Kidney (tissue), 14 donors: ENCODE results near the gene TSHZ2. TPM values are rescaled to one million over a fixed set of nuclear protein-coding genes. Genes with fewer than 3 reads are reported as not detected.

ENCODE experiments used
- DNase-seq, 5 donors: peaks; one replicate each; pipeline ENCODE4 v3.0.0-alpha.2; 2013 to 2020
- FAIRE-seq: peaks from 2 replicates; lab custom pipeline; 2012; peaks lifted over from hg19 to GRCh38; lab: Jason Lieb, UNC
- H3K27ac ChIP-seq, 2 donors: one replicate each; pipeline ENCODE4 v1.7.0; 2013; ENCODE audit warnings: low read depth in 2 of 2, low read length in 2 of 2, inconsistent platforms in 1 of 2
- H3K27me3 ChIP-seq: one replicate; pipeline ENCODE4 v1.7.1; 2013; ENCODE audit warnings: low read length, inconsistent platforms; ENCODE audit not compliant: control insufficient read depth, insufficient read depth
- H3K36me3 ChIP-seq, 3 donors: one replicate each; pipeline versions ENCODE4 v1.7.0 to v1.7.1; 2013; ENCODE audit warnings: low read length in 3 of 3, control low read depth in 1 of 3, inconsistent platforms in 1 of 3; ENCODE audit not compliant: insufficient read depth in 3 of 3, control insufficient read depth in 2 of 3
- H3K4me1 ChIP-seq, 3 donors: one replicate each; pipeline versions ENCODE4 v1.7.0 to v1.7.1; 2013; ENCODE audit warnings: low read length in 3 of 3, inconsistent platforms in 1 of 3, low read depth in 1 of 3; ENCODE audit not compliant: control insufficient read depth in 2 of 3, insufficient read depth in 2 of 3
- H3K4me3 ChIP-seq, 3 donors: one replicate each; pipeline versions ENCODE4 v1.7.0 to v1.8.1; 2013; ENCODE audit warnings: low read length in 3 of 3, control low read depth in 1 of 3, inconsistent platforms in 1 of 3
- H3K9ac ChIP-seq, 3 donors: one replicate each; pipeline versions ENCODE4 v1.7.0 to v1.7.1; 2013; ENCODE audit warnings: low read length in 3 of 3, control low read depth in 1 of 3, inconsistent platforms in 1 of 3
- H3K9me3 ChIP-seq, 3 donors: one replicate each; pipeline versions ENCODE4 v1.7.0 to v1.7.1; 2013; ENCODE audit warnings: low read length in 3 of 3, control low read depth in 1 of 3, inconsistent platforms in 1 of 3; ENCODE audit not compliant: control insufficient read depth in 2 of 3, insufficient read depth in 1 of 3
- CTCF ChIP-seq: IDR thresholded peaks from 3 replicates; pipeline ENCODE4 v1.5.1; 2012; ENCODE audit warnings: mild to moderate bottlenecking, moderate library complexity, borderline replicate concordance; ENCODE audit not compliant: insufficient read depth; ENCODE audit errors: extremely low read depth
- intact Hi-C: fragments of 100-400 bp; cut with DNase I; formaldehyde crosslinking; loops from one replicate; pipeline ENCODE4 v1.11.1; 2022
- polyA plus RNA-seq: library from polyadenylated mRNA; stranded (reverse); fragments of 350-450 nt; fragmentation: Illumina TruSeq; extraction: RNeasy Lipid Tissue Mini Kit (QIAGEN cat#74804); gene quantifications from one replicate; pipeline ENCODE4 v1.2.3, GENCODE V29; 2014; ENCODE audit warnings: low read depth, low replicate concordance; ENCODE audit not compliant: insufficient read depth
- total RNA-seq: library from RNA; stranded (reverse); fragmentation: NEBNext Ultra II Directional; extraction: Animal tissue kit (Norgen Biotek cat#: 25700); gene quantifications from one replicate; pipeline ENCODE4 v1.2.1, GENCODE V29; 2021
- donor health status: control.
- donor health status: control.
- donor health status: control.
- donor health status: control.
- donor health status: control.
- donor health status: DM: yes; HTN: yes; CAD: no.
- donor health status: Normal renal cell carcinoma (clear cell type).

TSHZ2 gene
- total and polyA plus RNA-seq, 2 donors from 2014 or later = 0.86 to 15.5 TPM

GRCh38 chr20:53390770-53391169 lies 418.6 kb downstream of the TSHZ2 start:
- Histone ChIP-seq H3K36me3 (no peaks in the 10 kb centered on the region), H3K9ac (no peak overlapping the region), H3K27me3 (no peaks in the 10 kb centered on the region), H3K4me1 (peaks cover 0 to 4% (median 0%) of the 10 kb centered on the region in 3 donors), H3K4me3 (no peak overlapping the region), H3K27ac (no peak overlapping the region), H3K9me3 (no peaks in the 10 kb centered on the region)
- no peak for DNase-seq
- intact Hi-C loops = no loop called here
- no peak for TF ChIP-seq CTCF
- FAIRE-seq = no peak

GRCh38 chr20:53394433-53394832 lies 422.3 kb downstream of the TSHZ2 start:
- H3K36me3 ChIP-seq = no peaks in the 10 kb centered on the region
- H3K27ac ChIP-seq = no peak overlapping the region
- no peaks in the 10 kb centered on the region for H3K27me3 ChIP-seq
- FAIRE-seq = no peak
- TF ChIP-seq CTCF = no peak
- H3K4me1 ChIP-seq = no peaks in the 10 kb centered on the region
- intact Hi-C loops = no loop called here
- H3K9me3 ChIP-seq = no peaks in the 10 kb centered on the region
- no peak overlapping the region for H3K9ac ChIP-seq
- DNase-seq = no peak
- no peak overlapping the region for H3K4me3 ChIP-seq

- Histone ChIP-seq H3K4me3 (no peak overlapping the region), H3K36me3 (no peaks in the 10 kb centered on the region), H3K27ac (no peak overlapping the region), H3K27me3 (no peaks in the 10 kb centered on the region), H3K9ac (no peak overlapping the region), H3K9me3 (no peaks in the 10 kb centered on the region), H3K4me1 (no peaks in the 10 kb centered on the region)
- TF ChIP-seq CTCF = no peak
- no peak for DNase-seq
- intact Hi-C loops = no loop called here
- no peak for FAIRE-seq
These were observed 423.2 kb downstream of the TSHZ2 start for GRCh38 chr20:53395188-53395923.

- intact Hi-C loops = no loop called here
- no peak for DNase-seq
- no peak for FAIRE-seq
These were observed 426.9 kb downstream of the TSHZ2 start for GRCh38 chr20:53399083-53399482.

More at GRCh38 chr20:53399083-53399482, 426.9 kb downstream of the TSHZ2 start:
- H3K9ac ChIP-seq = no peak overlapping the region
- no peaks in the 10 kb centered on the region for H3K9me3 ChIP-seq
- H3K27me3 ChIP-seq = no peaks in the 10 kb centered on the region
- no peak overlapping the region for H3K27ac ChIP-seq
- H3K4me1 ChIP-seq = no peaks in the 10 kb centered on the region
- no peak for TF ChIP-seq CTCF
- H3K36me3 ChIP-seq = no peaks in the 10 kb centered on the region
- no peak overlapping the region for H3K4me3 ChIP-seq
